GM23248 (cell line): Measurements from ENCODE around the gene GLOD5. TPM values are rescaled to one million over a fixed set of nuclear protein-coding genes. Genes with fewer than 3 reads are reported as not detected.

Source experiments
- DNase-seq: peaks from one replicate; pipeline ENCODE4 v3.0.0-alpha.2; 2015
- H2AFZ ChIP-seq: fragments of 200-600 bp; sonication (generic); 2 replicates; pipeline ENCODE4 v1.6.1; 2016; ENCODE audit warnings: antibody characterized with exemption
- H3F3A ChIP-seq: fragments of 200-600 bp; sonication (generic); 2 replicates; pipeline ENCODE4 v1.6.1; 2016; ENCODE audit warnings: mild to moderate bottlenecking, antibody characterized with exemption, mixed run types; ENCODE audit not compliant: insufficient read depth
- H3K27ac ChIP-seq: fragments of 200-600 bp; sonication (generic); 2 replicates; pipeline ENCODE4 v1.5.1; 2016; ENCODE audit warnings: mild to moderate bottlenecking
- H3K27me3 ChIP-seq: fragments of 200-600 bp; sonication (generic); replicated peaks from 2 replicates; pipeline ENCODE4 v1.6.1; 2016; ENCODE audit warnings: mild to moderate bottlenecking; ENCODE audit not compliant: insufficient read depth
- H3K36me3 ChIP-seq: fragments of 200-600 bp; sonication (generic); 2 replicates; pipeline ENCODE4 v1.6.1; 2016; ENCODE audit warnings: low read depth, mild to moderate bottlenecking
- H3K4me1 ChIP-seq: fragments of 200-600 bp; sonication (generic); 2 replicates; pipeline ENCODE4 v1.6.1; 2016; ENCODE audit warnings: mild to moderate bottlenecking; ENCODE audit not compliant: insufficient read depth
- H3K4me2 ChIP-seq: fragments of 200-600 bp; sonication (generic); one replicate; pipeline ENCODE4 v1.6.1; 2016; ENCODE audit warnings: mild to moderate bottlenecking; ENCODE audit not compliant: unreplicated experiment
- H3K4me3 ChIP-seq: fragments of 200-600 bp; sonication (generic); 2 replicates; pipeline ENCODE4 v1.5.1; 2016; ENCODE audit warnings: mild to moderate bottlenecking
- H3K79me2 ChIP-seq: fragments of 200-600 bp; sonication (generic); 2 replicates; pipeline ENCODE4 v1.6.1; 2016; ENCODE audit warnings: mild to moderate bottlenecking; ENCODE audit not compliant: insufficient read depth
- H3K9ac ChIP-seq: fragments of 200-600 bp; sonication (generic); 2 replicates; pipeline ENCODE4 v1.6.1; 2016; ENCODE audit warnings: mild to moderate bottlenecking
- H3K9me2 ChIP-seq: fragments of 200-600 bp; sonication (generic); 2 replicates; pipeline ENCODE4 v1.6.1; 2016; ENCODE audit warnings: mixed run types, mild to moderate bottlenecking, moderate library complexity; ENCODE audit not compliant: insufficient read depth
- H3K9me3 ChIP-seq: fragments of 200-600 bp; sonication (generic); one replicate; pipeline ENCODE4 v1.6.1; 2017; ENCODE audit warnings: low read depth
- H4K20me1 ChIP-seq: fragments of 200-600 bp; sonication (generic); 2 replicates; pipeline ENCODE4 v1.6.0; 2016; ENCODE audit not compliant: insufficient read depth
- EZH2 ChIP-seq: fragments of 200-600 bp; sonication (generic); IDR thresholded peaks from 2 replicates; pipeline ENCODE4 v1.6.1; 2018; ENCODE audit warnings: antibody characterized with exemption, mild to moderate bottlenecking; ENCODE audit not compliant: insufficient read depth, poor library complexity, severe bottlenecking
- EZH2phosphoT487 ChIP-seq: fragments of 200-600 bp; sonication (generic); IDR thresholded peaks from 2 replicates; pipeline ENCODE4 v1.6.1; 2018; ENCODE audit warnings: antibody characterized with exemption, moderate library complexity, mild to moderate bottlenecking, low read depth; ENCODE audit not compliant: insufficient read depth
- WGBS, 2 experiments: methylation state at CpG; one replicate each; pipeline ENCODE4 v1.1.6; 2015 to 2017; ENCODE audit warnings: low lambda C conversion rate in 2 of 2, low coverage in 1 of 2; ENCODE audit errors: missing lambda C conversion rate in 2 of 2; 5-methylcytosine and 5-hydroxymethylcytosine counted together
- in situ Hi-C: fragments of 300-500 bp; cut with MboI; formaldehyde crosslinking; loops from 2 replicates; pipeline ENCODE4 v1.15.0; 2020
- polyA plus RNA-seq: library from polyadenylated mRNA; unstranded; fragments of >200 nt; fragmentation: Nextera tagmentation; extraction: Ambion mirVana; gene quantifications from 2 replicates; pipeline ENCODE4 v1.2.1, GENCODE V29; 2016
- total RNA-seq: library from RNA; depleted of rRNA; stranded (reverse); fragments of >200 nt; shearing (Covaris generic); gene quantifications from 2 replicates; pipeline ENCODE4 v1.2.3, GENCODE V29; 2014

The GLOD5 gene
- total and polyA plus RNA-seq, 2 experiments from 2014 or later, result not detected

- Histone ChIP-seq H3K4me1 (no peaks in the 10 kb centered on the region), H3F3A (no peaks in the 10 kb centered on the region), H3K27ac (no peak overlapping the region), H3K9me3 (no peaks in the 10 kb centered on the region), H3K4me2 (no peak overlapping the region), H3K9me2 (no peaks in the 10 kb centered on the region), H3K27me3 (no peaks in the 10 kb centered on the region), H2AFZ (no peak overlapping the region), H4K20me1 (no peaks in the 10 kb centered on the region), H3K79me2 (no peaks in the 10 kb centered on the region), H3K4me3 (no peak overlapping the region), H3K9ac (no peak overlapping the region), H3K36me3 (no peaks in the 10 kb centered on the region)
- 73 to 74% methylated on average over 8 of the region's 8 CpGs for WGBS, 2 experiments
- in situ Hi-C loops, result no loop called here
- DNase-seq, result peak; percentile 58
- no peak for TF ChIP-seq EZH2phosphoT487
- TF ChIP-seq EZH2, result no peak
These were observed 33.5 kb downstream of the GLOD5 start for GRCh38 chrX:48794911-48795515.

GRCh38 chrX:48798318-48798717 lies 36.8 kb downstream of the GLOD5 start:
- no peak overlapping the region for H3K4me2 ChIP-seq
- no peaks in the 10 kb centered on the region for H3K27me3 ChIP-seq
- H3K79me2 ChIP-seq, result no peaks in the 10 kb centered on the region
- DNase-seq, result no peak
- no peaks in the 10 kb centered on the region for H3K36me3 ChIP-seq
- H3K9ac ChIP-seq, result no peak overlapping the region
- H3K9me3 ChIP-seq, result no peaks in the 10 kb centered on the region
- H3K4me3 ChIP-seq, result no peak overlapping the region
- WGBS, 2 experiments, result 73 to 87% methylated on average over 2 of the region's 2 CpGs
- no peak overlapping the region for H3K27ac ChIP-seq
- in situ Hi-C loops, result no loop called here
- H4K20me1 ChIP-seq, result no peaks in the 10 kb centered on the region
- no peaks in the 10 kb centered on the region for H3K4me1 ChIP-seq
- no peak overlapping the region for H2AFZ ChIP-seq
- H3K9me2 ChIP-seq, result no peaks in the 10 kb centered on the region
- TF ChIP-seq EZH2phosphoT487 (no peak), EZH2 (no peak)
- no peaks in the 10 kb centered on the region for H3F3A ChIP-seq

GRCh38 chrX:48800574-48801279 lies 39.2 kb downstream of the GLOD5 start:
- no peaks in the 10 kb centered on the region for H3K27me3 ChIP-seq
- H3F3A ChIP-seq, result no peaks in the 10 kb centered on the region
- peak overlapping the region; percentile 92 for H3K27ac ChIP-seq
- no peaks in the 10 kb centered on the region for H3K4me1 ChIP-seq
- no peaks in the 10 kb centered on the region for H4K20me1 ChIP-seq
- H3K4me3 ChIP-seq, result peak overlapping the region; percentile 87
- no peak for DNase-seq
- no peaks in the 10 kb centered on the region for H3K36me3 ChIP-seq
- TF ChIP-seq EZH2 (no peak), EZH2phosphoT487 (no peak)
- no peaks in the 10 kb centered on the region for H3K9me2 ChIP-seq
- no peaks in the 10 kb centered on the region for H3K9me3 ChIP-seq
- H2AFZ ChIP-seq, result peak overlapping the region; percentile 97
- H3K4me2 ChIP-seq, result peak overlapping the region; percentile 91
- H3K79me2 ChIP-seq, result no peaks in the 10 kb centered on the region
- in situ Hi-C loops, result no loop called here
- WGBS, 2 experiments, result 19 to 27% methylated on average over 15 to 16 of the region's 17 CpGs
- H3K9ac ChIP-seq, result peak overlapping the region; percentile 92

- peak within 1 kb of the TSS; percentile 98 for H3K9ac ChIP-seq
- H3K27ac ChIP-seq, result peak within 1 kb of the TSS; percentile 98
- WGBS, 2 experiments, result 0 to 1% methylated on average over 44 to 47 of the region's 89 CpGs
- no peaks in the 10 kb centered on the region for H3K79me2 ChIP-seq
- no peaks in the 10 kb centered on the region for H3K4me1 ChIP-seq
- no peaks in the 10 kb centered on the region for H4K20me1 ChIP-seq
- no peaks in the 10 kb centered on the region for H3K27me3 ChIP-seq
- H3K36me3 ChIP-seq, result no peaks in the 10 kb centered on the region
- H2AFZ ChIP-seq, result peak within 1 kb of the TSS; percentile 97
- DNase-seq, result peak; percentile 97
- H3K9me2 ChIP-seq, result no peaks in the 10 kb centered on the region
- H3K4me3 ChIP-seq, result peak within 1 kb of the TSS; percentile 94
- no peaks in the 10 kb centered on the region for H3K9me3 ChIP-seq
- peak within 1 kb of the TSS; percentile 91 for H3K4me2 ChIP-seq
- TF ChIP-seq EZH2phosphoT487, result no peak
- TF ChIP-seq EZH2, result no peak
- in situ Hi-C loops, result no loop called here
- H3F3A ChIP-seq, result no peaks in the 10 kb centered on the region
These were observed 39.9 kb downstream of the GLOD5 start, which contains the start of gene HDAC6 for GRCh38 chrX:48801280-48802088. TSS of gene HDAC6 (plus strand) at chrX:48802067. CDS start at chrX:48802693, 626 bp downstream.
